Muscle layer of colon (tissue), 2 donors: ENCODE measurements around the gene FCHSD1.

Experiments
- H3K27ac ChIP-seq: one replicate; pipeline ENCODE4 v1.7.0; 2013; ENCODE audit warnings: low read depth, mild to moderate bottlenecking, low read length, moderate library complexity
- H3K27me3 ChIP-seq, 2 donors: one replicate each; pipeline ENCODE4 v1.7.0; 2013; ENCODE audit warnings: low read length in 2 of 2, mild to moderate bottlenecking in 2 of 2; ENCODE audit not compliant: insufficient read depth in 2 of 2, control insufficient read depth in 1 of 2
- H3K36me3 ChIP-seq: one replicate; pipeline ENCODE4 v1.7.0; 2013; ENCODE audit warnings: mild to moderate bottlenecking, low read length; ENCODE audit not compliant: insufficient read depth
- H3K4me1 ChIP-seq: one replicate; pipeline ENCODE4 v1.7.0; 2013; ENCODE audit warnings: mild to moderate bottlenecking, low read length; ENCODE audit not compliant: insufficient read depth
- H3K4me3 ChIP-seq, 2 donors: one replicate each; pipeline ENCODE4 v1.7.0; 2013; ENCODE audit warnings: low read length in 2 of 2, low read depth in 1 of 2, mild to moderate bottlenecking in 1 of 2, moderate library complexity in 1 of 2
- H3K9ac ChIP-seq: one replicate; pipeline ENCODE4 v1.7.0; 2013; ENCODE audit warnings: low read length
- H3K9me3 ChIP-seq: one replicate; pipeline ENCODE4 v1.7.0; 2013; ENCODE audit warnings: mild to moderate bottlenecking, low read length
- donor health status: abdominal sarcoma.
- donor health status: Adenocarcinoma of cecum.

FCHSD1 gene

DNA sequence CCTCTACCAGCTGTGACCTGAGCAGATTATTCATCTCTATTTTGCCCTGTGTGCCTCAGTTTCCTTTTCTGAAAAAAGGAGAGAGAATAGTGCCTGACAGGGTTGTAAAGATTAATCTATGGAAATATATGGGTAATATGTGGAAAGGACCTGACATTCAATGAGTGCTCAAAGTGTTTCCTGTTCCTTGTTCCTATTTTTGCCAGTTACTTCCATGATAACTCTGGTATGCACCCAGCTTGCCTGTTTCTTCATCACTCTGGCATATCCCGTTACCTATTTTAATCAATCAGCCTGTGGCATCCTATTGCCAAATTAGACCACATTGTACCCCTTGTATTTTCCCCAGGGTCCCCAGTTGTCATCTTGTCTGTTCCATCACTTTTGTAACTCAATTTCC, 34.4 kb upstream of the FCHSD1 start:
- H3K4me3 ChIP-seq, result no peak overlapping the region
- H3K9ac ChIP-seq, result no peak overlapping the region
- peaks cover 12% of the 10 kb centered on the region for H3K4me1 ChIP-seq
- peaks cover 4% of the 10 kb centered on the region for H3K9me3 ChIP-seq
- no peaks in the 10 kb centered on the region for H3K27me3 ChIP-seq
- no peaks in the 10 kb centered on the region for H3K36me3 ChIP-seq
- H3K27ac ChIP-seq, result no peak overlapping the region

DNA sequence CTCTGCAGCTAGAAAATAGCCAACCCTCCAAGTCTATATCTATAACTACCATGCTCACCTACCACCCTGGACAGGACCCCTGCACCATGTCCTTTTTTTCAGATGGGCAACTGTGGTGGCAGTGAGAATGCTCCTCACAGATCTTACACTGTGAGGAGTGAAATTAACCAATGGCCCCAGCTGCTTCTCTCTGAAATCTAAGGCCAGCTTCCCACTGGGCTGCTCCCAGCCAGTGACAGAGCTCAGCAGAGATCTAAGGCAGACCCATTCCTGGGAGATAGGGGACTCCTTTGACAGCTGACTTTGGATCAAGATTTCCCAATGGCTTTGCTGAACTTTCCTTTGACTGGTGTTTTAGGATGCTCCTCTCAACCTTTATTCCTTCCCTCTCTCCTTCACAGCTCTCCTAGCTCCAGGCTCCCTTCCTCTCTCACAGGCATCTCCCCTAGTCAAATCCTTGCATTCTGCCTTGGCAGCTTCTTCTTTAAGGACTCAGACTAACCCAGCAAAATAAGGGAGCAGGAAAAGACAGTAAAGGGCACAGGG, 32.5 kb upstream of the FCHSD1 start:
- Histone ChIP-seq H3K4me3 (no peak overlapping the region), H3K27ac (no peak overlapping the region)

DNA sequence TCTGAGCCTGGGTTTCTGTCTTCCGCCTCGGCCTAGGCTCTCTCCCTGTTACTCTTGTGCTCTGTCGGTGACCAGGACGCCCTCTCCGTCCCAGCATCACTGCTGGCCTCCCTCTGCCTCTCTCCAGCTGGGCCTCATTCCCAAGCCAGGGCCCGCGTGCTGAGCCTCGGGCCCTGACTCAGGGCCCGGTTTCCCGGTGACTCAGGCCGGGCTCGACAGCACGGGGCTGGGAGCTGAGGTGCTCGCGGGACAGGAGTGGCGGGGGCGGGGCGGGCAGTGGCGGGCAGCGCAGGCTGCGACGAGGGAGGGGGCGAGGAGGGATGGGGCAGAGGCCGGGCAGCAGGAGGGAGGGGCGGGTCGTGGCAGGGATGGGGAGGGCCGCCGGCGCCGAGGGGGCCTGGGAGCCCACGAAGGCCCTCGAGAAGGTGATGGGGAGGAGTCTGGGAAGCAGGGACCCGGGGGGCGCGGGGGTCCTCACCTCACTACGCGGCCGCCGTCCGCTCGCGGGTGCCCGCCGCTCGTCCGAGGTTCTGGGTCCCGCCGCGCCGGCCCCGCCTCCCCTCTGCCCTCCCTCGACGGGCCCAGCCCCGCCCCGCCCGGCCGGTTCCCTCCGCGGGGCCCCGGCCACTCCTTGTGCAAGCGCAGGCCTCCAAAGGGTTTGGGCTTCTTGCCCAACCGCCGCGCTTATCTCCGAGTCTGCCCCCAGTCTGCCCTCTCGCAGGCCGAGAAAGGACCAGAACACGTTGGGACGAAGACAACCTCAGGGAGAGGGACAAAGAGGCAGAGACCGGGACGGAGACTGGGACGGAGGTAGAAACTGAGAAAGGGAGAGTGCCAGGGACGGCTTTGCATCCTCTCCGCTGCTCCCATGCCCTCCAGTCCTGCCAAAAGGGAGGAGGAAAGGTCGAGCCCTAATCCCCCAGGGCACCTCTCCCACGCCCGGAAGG, 30.8 kb upstream of the FCHSD1 start, which contains the start of gene ARAP3:
Gene ARAP3 (minus strand): TSS at position 536 of the 947 bp plus-strand sequence. CDS start 1,744 bp downstream, outside the sequence.
- peaks cover 4% of the 10 kb centered on the region for H3K9me3 ChIP-seq
- H3K27ac ChIP-seq, result peak within 1 kb of the TSS; percentile 23
- no peaks in the 10 kb centered on the region for H3K36me3 ChIP-seq
- peak within 1 kb of the TSS; percentile 27 for H3K9ac ChIP-seq
- H3K27me3 ChIP-seq, result peaks cover 0 to 4% of the 10 kb centered on the region in 2 donors
- H3K4me3 ChIP-seq, result peak within 1 kb of the TSS; percentile 21 to 57
- peaks cover 12% of the 10 kb centered on the region for H3K4me1 ChIP-seq

More for the DNA sequence above, 32.5 kb upstream of the FCHSD1 start:
- H3K9me3 ChIP-seq, result peaks cover 4% of the 10 kb centered on the region
- H3K9ac ChIP-seq, result no peak overlapping the region
- no peaks in the 10 kb centered on the region for H3K36me3 ChIP-seq
- peaks cover 12% of the 10 kb centered on the region for H3K4me1 ChIP-seq
- peaks cover 0 to 4% of the 10 kb centered on the region in 2 donors for H3K27me3 ChIP-seq

DNA sequence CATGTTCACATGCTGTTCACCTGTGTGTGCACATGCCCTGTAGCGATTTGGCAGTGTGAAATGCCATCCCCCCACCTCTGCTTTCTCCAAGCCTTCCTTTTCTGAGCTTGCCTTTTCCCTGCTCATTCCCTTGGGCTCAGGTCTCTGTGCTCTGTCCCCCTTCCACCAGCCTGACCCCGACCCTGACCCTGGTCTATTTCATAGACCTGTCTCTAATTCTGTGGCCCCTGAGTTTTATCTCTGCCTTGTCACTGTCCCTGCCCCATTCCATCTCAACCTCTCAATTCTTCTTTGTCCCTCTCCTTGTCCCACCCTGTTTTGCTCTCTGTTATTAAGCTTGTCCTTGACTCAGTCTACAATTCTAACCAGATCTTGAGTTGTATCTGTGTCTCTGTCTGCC, 30.1 kb upstream of the FCHSD1 start:
- H3K4me1 ChIP-seq, result peaks cover 12% of the 10 kb centered on the region
- H3K36me3 ChIP-seq, result no peaks in the 10 kb centered on the region
- peak overlapping the region; percentile 27 for H3K9ac ChIP-seq
- H3K27me3 ChIP-seq, result peaks cover 0 to 4% of the 10 kb centered on the region in 2 donors
- H3K27ac ChIP-seq, result no peak overlapping the region
- peak overlapping the region; percentile 21 to 57 for H3K4me3 ChIP-seq
- peaks cover 4% of the 10 kb centered on the region for H3K9me3 ChIP-seq

DNA sequence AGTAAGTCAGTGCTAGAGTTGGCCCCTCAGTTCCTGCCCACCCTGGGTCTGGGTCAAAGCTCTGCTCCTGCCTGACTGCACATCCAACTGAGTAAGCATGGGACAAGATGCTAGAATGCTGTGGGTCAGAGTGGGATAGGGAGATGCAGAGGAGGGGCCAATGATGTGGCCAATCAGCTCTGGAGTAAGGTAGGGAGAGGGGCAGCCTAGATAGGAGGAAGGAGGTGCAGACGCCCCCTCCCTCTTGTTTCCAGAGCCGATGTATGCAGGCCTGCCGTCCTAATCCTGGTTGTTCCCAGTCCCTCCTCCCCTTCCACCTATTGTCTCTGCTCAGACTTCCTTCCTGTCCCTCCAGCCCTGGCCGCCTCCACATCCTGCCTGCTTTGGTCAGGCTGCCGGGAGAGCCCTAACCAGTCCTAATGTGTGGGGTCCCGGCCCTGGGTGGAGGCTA, 29.6 kb upstream of the FCHSD1 start:
- peaks cover 12% of the 10 kb centered on the region for H3K4me1 ChIP-seq

DNA sequence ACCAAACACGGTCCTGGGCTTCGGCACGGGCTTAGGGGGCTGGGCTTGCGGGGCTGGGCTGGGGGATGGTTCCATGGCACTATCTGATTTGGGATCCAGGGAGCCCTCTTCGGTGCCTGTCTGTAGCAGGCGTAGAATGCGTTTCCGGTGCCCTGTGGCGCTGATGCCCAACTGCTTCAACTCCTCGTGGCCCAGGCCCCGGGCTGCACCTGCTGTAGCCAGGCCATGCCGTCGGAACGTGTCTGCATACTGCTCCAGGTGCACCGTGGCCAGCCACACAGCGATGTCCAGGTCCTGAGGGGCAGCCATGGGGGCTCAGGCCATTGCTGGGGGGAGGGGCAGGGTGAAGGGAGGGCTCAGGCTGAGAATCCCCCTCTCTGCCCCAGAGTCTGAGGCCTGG, 29.0 kb upstream of the FCHSD1 start:
- peaks cover 0 to 4% of the 10 kb centered on the region in 2 donors for H3K27me3 ChIP-seq
- peaks cover 4% of the 10 kb centered on the region for H3K9me3 ChIP-seq
- no peaks in the 10 kb centered on the region for H3K36me3 ChIP-seq
- no peak overlapping the region for H3K27ac ChIP-seq
- no peak overlapping the region for H3K4me3 ChIP-seq
- H3K9ac ChIP-seq, result no peak overlapping the region
- peaks cover 12% of the 10 kb centered on the region for H3K4me1 ChIP-seq

More for the DNA sequence above, 29.6 kb upstream of the FCHSD1 start:
- H3K27ac ChIP-seq, result no peak overlapping the region
- no peak overlapping the region for H3K9ac ChIP-seq
- peaks cover 4% of the 10 kb centered on the region for H3K9me3 ChIP-seq
- H3K27me3 ChIP-seq, result peaks cover 0 to 4% of the 10 kb centered on the region in 2 donors
- H3K36me3 ChIP-seq, result no peaks in the 10 kb centered on the region
- no peak overlapping the region for H3K4me3 ChIP-seq

DNA sequence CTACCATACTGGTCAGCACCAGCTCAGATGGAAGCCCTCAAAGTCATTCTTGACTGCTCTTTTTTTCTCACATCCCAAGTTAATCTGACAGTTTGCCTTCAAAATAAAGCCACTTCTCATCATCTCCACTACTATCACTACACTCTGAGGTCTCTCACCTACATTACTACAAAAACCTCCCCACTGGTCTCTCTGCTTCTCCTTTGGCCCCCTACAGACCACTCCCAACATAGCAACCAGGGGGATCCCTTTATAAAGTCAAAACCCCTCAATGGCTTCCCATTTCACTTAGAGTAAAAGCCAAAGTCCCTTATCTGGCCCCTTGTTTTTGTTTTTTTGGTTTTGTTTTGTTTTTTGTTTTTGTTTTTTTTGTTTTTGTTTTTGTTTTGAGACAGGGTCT, 26.2 kb upstream of the FCHSD1 start:
- no peak overlapping the region for H3K9ac ChIP-seq
- no peaks in the 10 kb centered on the region for H3K36me3 ChIP-seq
- peaks cover 9% of the 10 kb centered on the region for H3K4me1 ChIP-seq
- H3K27me3 ChIP-seq, result peaks cover 0 to 4% of the 10 kb centered on the region in 2 donors
- H3K4me3 ChIP-seq, result no peak overlapping the region
- H3K9me3 ChIP-seq, result peaks cover 4% of the 10 kb centered on the region
- H3K27ac ChIP-seq, result no peak overlapping the region

DNA sequence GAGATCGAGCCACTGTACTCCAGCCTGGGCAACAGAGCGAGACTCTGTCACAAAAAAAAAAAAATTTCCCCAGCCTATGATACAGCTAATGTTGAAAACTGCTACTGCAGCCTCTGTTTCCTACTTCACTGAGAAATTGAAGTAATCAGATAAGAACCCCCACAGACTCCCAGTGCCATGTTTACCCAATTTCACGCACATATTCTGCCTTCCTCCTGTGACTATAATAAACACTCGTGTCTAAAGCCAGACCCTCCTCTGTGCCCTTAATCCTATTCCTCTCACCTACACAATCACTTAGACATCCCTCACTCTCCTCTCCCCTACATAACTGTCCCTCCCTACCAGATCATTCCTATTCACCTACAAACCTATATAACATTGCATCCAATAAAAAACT, 24.5 kb upstream of the FCHSD1 start:
- H3K36me3 ChIP-seq, result no peaks in the 10 kb centered on the region
- H3K27me3 ChIP-seq, result peaks cover 0 to 4% of the 10 kb centered on the region in 2 donors
- H3K4me1 ChIP-seq, result no peaks in the 10 kb centered on the region
- no peak overlapping the region for H3K4me3 ChIP-seq
- no peaks in the 10 kb centered on the region for H3K9me3 ChIP-seq
- H3K27ac ChIP-seq, result no peak overlapping the region
- H3K9ac ChIP-seq, result no peak overlapping the region

DNA sequence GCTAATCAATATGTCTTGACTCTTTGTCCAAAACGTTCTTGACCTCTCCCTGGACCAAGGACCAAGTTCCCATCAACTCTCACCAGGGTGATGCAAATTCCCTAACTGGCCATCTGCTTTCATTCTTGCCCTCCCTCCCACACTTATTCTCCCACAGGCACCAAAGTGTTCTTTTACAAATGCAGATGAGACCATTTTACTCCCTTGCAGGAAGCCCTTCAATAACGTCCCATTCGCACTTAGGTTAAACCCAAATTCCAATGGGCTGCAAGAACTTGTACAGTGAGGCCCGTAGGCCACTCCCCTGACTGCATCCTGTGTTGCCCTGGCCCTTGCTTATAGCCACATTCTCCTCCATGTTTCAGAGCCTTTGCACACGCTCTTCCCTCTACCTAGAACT, 23.5 kb upstream of the FCHSD1 start:
- Histone ChIP-seq H3K9me3 (no peaks in the 10 kb centered on the region), H3K36me3 (no peaks in the 10 kb centered on the region), H3K4me3 (no peak overlapping the region), H3K4me1 (no peaks in the 10 kb centered on the region), H3K27ac (no peak overlapping the region), H3K9ac (no peak overlapping the region), H3K27me3 (no peaks in the 10 kb centered on the region)

DNA sequence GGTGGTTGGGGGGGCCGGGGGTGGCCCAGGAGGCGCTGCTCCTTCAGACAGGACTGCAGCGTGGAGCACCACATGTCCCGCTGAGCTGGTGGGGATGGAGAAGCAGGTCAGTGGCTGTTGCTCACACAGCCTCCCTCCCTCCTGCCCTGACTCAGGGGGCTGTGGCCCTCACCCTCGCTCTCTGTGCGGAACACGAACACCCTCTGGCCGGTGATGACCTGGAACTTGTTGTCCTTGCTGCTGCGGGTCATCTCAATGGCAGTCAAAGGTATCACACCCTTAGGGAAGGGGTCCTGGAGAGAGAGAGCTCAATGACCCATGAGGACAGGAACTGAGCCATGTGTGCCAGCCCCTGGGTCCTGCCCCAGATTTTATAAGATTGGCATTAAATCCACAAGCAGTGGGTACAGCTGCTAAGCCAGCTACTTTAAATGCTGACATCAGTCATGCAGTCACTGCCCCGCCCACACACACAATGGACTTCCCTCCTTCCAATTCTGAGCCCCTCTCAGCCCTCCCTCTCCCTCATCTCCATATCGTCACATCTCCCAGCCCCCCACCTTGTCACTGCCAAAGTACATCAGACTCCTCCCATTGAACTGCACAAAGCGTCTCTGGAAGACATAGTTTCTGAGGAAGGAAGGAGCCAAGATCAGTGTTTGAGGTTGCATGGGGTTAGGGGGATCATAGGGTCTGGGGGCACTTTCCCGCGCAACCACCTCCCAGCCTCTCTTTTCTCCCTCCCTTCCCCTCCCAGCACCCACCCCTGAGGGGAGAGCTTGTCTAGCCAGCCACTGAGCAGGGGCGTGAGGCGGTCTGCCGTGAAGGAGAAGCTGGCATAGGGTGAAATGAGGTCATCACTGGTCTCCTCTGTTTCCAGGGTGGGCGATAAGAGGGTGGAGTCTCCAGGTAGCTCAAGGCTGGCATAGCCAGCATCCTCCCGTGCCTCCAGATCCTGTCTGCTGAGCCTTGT, 21.9 kb upstream of the FCHSD1 start:
- no peaks in the 10 kb centered on the region for H3K27me3 ChIP-seq
- H3K4me3 ChIP-seq, result no peak overlapping the region
- no peaks in the 10 kb centered on the region for H3K9me3 ChIP-seq
- no peak overlapping the region for H3K27ac ChIP-seq
- no peaks in the 10 kb centered on the region for H3K36me3 ChIP-seq
- no peaks in the 10 kb centered on the region for H3K4me1 ChIP-seq
- H3K9ac ChIP-seq, result no peak overlapping the region
